GM10266 (cell line): ENCODE results near the gene PI4K2A.
"Not testable (repeated sequence)": the region's sequence is repeated elsewhere in the genome, so short reads cannot be mapped to it uniquely, and the experiment has no call there.

ENCODE experiments used
- DNase-seq: peaks from one replicate; pipeline ENCODE4 v3.0.0; 2012; ENCODE audit errors: extremely low spot score
- TF ChIP-seq, protein P1 (sequence below): IDR thresholded peaks from 2 replicates; pipeline ENCODE4 v1.5.1; 2012; ENCODE audit warnings: mild to moderate bottlenecking, low read depth; ENCODE audit not compliant: control insufficient read depth, insufficient read depth; ENCODE audit errors: missing control alignments

The PI4K2A gene

DNA sequence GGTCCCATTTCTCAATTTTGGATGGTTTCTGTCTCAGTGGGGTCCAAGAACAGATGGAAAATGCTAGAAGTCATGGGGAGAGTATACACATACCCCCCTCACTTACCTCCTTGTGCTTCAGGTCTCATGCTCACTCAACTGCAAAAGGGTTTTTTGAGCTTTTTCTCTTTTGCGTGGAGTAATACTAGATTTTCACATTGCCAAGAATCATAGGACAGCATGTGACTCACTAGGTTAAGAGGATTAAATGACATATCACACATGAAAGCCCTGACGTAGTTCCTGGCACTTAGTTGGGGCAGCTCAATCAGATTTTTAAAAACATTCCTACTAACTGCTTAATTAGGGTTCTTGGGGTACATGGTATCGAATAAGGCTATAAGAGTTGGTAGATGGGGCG lies 4.5 kb downstream of the PI4K2A start:
- DNase-seq, result no peak
- TF ChIP-seq, protein P1, sequence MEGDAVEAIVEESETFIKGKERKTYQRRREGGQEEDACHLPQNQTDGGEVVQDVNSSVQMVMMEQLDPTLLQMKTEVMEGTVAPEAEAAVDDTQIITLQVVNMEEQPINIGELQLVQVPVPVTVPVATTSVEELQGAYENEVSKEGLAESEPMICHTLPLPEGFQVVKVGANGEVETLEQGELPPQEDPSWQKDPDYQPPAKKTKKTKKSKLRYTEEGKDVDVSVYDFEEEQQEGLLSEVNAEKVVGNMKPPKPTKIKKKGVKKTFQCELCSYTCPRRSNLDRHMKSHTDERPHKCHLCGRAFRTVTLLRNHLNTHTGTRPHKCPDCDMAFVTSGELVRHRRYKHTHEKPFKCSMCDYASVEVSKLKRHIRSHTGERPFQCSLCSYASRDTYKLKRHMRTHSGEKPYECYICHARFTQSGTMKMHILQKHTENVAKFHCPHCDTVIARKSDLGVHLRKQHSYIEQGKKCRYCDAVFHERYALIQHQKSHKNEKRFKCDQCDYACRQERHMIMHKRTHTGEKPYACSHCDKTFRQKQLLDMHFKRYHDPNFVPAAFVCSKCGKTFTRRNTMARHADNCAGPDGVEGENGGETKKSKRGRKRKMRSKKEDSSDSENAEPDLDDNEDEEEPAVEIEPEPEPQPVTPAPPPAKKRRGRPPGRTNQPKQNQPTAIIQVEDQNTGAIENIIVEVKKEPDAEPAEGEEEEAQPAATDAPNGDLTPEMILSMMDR, result no peak

- TF ChIP-seq, protein P1, result no peak
- DNase-seq, result no peak
These were observed 7.1 kb downstream of the PI4K2A start for GRCh38 chr10:97647556-97647955.

DNA sequence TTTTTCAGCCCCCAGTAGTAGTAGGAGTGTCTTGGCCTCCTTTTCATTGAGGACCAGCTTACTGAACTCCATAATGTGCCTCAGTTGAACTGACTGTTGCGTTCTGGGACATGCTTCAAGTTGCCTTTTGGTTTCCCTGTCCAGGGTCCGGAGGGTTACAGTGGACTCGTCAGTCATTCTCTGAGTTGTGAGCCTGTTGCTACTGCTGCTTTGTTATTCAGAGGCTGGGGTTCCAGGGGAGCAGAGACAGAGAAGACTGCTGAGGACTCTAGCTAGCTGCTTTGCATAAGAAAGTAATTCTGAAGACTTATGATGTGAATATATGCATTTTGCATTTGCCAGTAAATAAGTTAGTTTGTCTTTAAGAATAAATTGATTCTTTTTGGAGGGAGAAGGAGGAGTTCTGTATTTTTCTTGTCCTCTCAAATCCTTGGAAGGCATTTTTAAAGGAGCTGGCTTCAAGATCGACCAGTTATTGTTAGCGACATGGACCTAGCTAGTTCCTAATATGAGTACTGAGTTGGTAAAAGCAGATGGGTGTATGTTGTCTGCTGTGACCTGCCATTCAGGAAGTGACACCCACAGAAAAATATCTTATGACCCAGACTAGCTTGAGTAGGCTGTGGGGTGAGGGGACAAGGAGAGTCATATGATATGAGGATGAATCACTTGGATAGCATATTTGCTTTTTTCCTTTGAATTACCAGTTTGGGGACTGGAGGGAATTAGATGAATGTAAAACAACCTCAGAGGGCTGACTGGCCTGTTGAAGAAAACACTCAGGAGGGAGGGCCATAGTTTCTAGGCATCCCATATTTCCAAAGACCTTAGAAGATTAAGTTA lies 8.3 kb downstream of the PI4K2A start:
- peak; percentile 77 for DNase-seq
- TF ChIP-seq, protein P1, result no peak

DNA sequence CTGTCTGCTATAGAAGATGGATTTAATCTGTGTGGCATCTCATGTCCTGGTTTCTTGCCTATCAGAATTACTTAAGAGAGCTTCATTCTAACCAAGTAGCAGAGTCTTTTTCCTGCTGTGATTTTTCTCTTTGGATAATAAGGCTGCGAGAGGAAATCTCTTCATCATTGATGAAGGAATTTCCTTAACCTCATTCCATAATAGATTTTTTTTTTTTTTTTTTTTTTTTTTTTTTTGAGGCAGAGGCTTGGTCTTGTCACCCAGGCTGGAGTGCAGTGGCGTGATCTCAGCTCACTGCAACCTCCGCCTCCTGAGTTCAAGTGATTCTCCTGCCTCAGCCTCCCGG lies 8.9 kb downstream of the PI4K2A start:
- DNase-seq, result not testable (repeated sequence)

DNA sequence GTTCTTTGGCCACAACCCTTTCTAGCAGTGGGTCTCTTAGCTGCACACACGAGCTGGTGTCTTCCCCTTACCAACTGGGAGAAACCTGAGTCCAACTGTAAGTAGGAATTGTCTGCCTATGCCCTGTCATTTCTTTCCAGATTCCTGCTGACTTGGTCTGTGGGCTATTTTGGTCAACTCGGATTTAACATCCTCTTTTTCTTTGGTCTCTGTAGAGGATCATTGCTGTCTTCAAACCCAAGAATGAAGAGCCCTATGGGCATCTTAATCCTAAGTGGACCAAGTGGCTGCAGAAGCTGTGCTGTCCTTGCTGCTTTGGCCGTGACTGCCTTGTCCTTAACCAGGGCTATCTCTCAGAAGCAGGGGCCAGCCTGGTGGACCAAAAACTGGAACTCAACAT lies 10.3 kb downstream of the PI4K2A start:
- TF ChIP-seq, protein P1, result no peak
- DNase-seq, result no peak

- no peak for DNase-seq
- TF ChIP-seq, protein P1, result no peak
These were observed 11.3 kb downstream of the PI4K2A start for GRCh38 chr10:97651773-97652172.

DNA sequence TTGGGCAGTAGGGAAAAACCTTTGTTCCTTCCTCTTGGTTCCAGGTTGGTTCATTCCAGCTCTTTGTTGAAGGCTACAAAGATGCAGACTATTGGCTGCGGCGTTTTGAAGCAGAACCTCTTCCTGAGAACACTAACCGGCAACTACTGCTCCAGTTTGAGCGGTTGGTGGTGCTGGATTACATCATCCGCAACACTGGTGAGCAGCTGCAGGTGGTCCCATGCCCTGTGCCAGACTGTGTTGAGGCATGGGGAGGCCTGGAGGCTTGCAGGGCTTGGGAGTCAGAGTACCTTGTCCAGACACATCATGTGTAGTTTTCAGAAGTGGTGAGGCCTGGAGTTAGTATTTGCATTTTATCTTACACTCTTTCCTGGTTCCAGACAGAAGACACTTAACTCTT lies 16.3 kb downstream of the PI4K2A start:
- DNase-seq, result no peak
- TF ChIP-seq, protein P1, result no peak

DNA sequence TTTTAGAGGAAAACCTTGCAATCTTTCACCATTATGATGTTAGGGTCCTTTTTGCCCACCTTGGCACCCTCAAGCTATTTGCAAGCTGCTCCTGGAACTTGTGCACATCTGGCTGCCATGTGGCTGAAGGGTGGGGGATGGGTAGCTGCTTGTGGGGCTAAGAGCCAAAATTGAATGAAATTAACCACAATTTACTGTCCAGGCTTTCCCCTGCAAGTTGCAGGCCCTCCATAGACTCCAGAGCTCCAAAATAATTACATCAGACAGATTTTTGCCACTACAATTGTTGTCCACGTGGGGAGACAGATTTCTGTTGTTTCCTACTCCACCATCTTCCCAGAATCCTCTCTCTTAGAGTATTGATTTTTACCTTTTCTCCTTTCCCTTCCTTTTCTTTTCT lies 19.1 kb downstream of the PI4K2A start:
- no peak for DNase-seq

More for the DNA sequence above, 19.1 kb downstream of the PI4K2A start:
- TF ChIP-seq, protein P1, result no peak
